Fibroblast of mammary gland (primary cell): ENCODE results near the gene GTF2H4.

ENCODE experiments used
- DNase-seq: peaks from one replicate; pipeline ENCODE4 v3.0.0-alpha.2; 2010; ENCODE audit warnings: low read depth
- H3K4me3 ChIP-seq: 2 replicates; pipeline ENCODE4 v1.5.1; 2011; ENCODE audit warnings: low read depth, mild to moderate bottlenecking, low read length, moderate library complexity; ENCODE audit not compliant: control insufficient read depth
- CTCF ChIP-seq: conservative IDR thresholded peaks from 2 replicates; pipeline ENCODE4 v1.5.1; 2011; ENCODE audit warnings: low read depth, low read length, inconsistent platforms; ENCODE audit not compliant: control insufficient read depth, insufficient read depth

The GTF2H4 gene

GRCh38 chr6:30962716-30963115 lies 54.7 kb downstream of the GTF2H4 start:
- TF ChIP-seq CTCF = no peak
- DNase-seq = no peak
- H3K4me3 ChIP-seq = no peak overlapping the region

- TF ChIP-seq CTCF = no peak
- H3K4me3 ChIP-seq = no peak overlapping the region
- peak; percentile 68 for DNase-seq
Observed at GRCh38 chr6:30963641-30964040, 55.6 kb downstream of the GTF2H4 start.
